AG10803 (cell line): ENCODE data around the gene PLEKHH2.
A peak's percentile ranks its signal among the peaks of the same experiment; 100 is the strongest.
"Not testable (repeated sequence)": the region's sequence is repeated elsewhere in the genome, so short reads cannot be mapped to it uniquely, and the experiment has no call there.

Experiments
- DNase-seq: peaks from one replicate; pipeline ENCODE4 v3.0.0; 2010; ENCODE audit warnings: low read depth
- H3K4me3 ChIP-seq: 2 replicates; pipeline ENCODE4 v1.5.1; 2011; ENCODE audit warnings: mild to moderate bottlenecking, low read length, control low read depth
- TF ChIP-seq, protein P1 (sequence below): conservative IDR thresholded peaks from 2 replicates; pipeline ENCODE4 v1.5.1; 2011; ENCODE audit warnings: mild to moderate bottlenecking, low read length, control low read depth, inconsistent platforms

Gene PLEKHH2

DNA sequence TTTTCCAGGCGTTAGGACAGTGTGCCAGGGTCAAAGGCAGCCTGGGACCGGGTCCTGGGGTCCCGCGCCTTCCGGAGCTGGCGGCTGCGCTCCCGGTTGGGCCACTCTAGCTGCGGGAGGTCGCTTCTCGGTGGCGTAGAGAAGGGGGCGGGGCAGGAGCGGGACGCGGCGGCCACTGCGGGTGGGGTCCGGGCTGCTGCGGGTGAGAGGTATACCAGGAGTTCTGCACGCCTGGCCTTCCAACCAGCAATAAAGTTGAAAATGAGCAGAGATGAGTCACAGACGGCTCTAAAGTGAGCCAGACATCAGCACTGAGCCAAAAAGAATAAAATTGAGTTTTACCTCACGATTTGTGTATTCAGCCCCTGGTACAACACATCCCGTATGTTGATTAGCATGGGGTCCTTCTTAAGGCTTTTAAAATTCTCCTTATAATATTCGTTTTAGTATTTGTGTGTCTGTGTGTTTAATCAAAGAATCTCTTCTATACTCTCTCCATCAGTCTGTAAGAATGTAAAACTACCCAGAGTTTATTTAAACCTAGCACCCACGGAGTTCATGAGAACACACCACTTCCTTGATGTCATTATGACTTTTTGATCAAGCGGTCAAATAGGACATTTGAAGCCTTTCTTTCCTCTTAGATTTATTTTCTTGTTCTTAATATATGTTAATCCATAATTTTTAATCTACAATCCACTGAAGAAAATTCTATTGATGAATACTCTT, 39.4 kb downstream of the PLEKHH2 start, which contains the start of gene C1GALT1C1L:
Gene C1GALT1C1L (minus strand): TSS at position 108 of the 729 bp plus-strand sequence. CDS start 107 bp downstream, at position 1.
- peak; percentile 49 for DNase-seq
- peak within 1 kb of the TSS; percentile 67 for H3K4me3 ChIP-seq

GRCh38 chr2:43677783-43678182, 40.7 kb downstream of the PLEKHH2 start:
- not testable (repeated sequence) for H3K4me3 ChIP-seq, DNase-seq

More for the DNA sequence above, 39.4 kb downstream of the PLEKHH2 start, which contains the start of gene C1GALT1C1L:
- TF ChIP-seq, protein P1, sequence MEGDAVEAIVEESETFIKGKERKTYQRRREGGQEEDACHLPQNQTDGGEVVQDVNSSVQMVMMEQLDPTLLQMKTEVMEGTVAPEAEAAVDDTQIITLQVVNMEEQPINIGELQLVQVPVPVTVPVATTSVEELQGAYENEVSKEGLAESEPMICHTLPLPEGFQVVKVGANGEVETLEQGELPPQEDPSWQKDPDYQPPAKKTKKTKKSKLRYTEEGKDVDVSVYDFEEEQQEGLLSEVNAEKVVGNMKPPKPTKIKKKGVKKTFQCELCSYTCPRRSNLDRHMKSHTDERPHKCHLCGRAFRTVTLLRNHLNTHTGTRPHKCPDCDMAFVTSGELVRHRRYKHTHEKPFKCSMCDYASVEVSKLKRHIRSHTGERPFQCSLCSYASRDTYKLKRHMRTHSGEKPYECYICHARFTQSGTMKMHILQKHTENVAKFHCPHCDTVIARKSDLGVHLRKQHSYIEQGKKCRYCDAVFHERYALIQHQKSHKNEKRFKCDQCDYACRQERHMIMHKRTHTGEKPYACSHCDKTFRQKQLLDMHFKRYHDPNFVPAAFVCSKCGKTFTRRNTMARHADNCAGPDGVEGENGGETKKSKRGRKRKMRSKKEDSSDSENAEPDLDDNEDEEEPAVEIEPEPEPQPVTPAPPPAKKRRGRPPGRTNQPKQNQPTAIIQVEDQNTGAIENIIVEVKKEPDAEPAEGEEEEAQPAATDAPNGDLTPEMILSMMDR = no peak

DNA sequence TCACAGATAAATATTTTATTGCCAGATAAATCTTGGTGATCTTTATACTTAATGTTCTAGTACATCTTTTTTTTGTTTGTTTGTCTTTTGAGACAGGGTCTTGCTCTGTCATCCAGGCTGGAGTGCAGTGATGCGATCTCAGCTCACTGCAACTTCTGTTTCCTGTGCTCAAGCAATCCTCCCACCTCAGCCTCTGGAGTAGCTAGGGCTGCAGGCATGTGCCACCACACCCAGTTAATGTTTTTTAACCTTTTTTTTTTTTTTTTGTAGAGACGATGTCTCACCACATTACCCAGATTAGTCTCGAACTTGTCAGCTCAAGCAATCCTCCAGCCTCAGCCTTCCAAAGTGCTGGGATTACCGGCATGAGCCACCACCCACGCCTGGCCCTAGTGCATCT, 48.3 kb downstream of the PLEKHH2 start:
- TF ChIP-seq, protein P1 = no peak
- no peak overlapping the region for H3K4me3 ChIP-seq
- DNase-seq = no peak

- DNase-seq = no peak
- no peak overlapping the region for H3K4me3 ChIP-seq
- TF ChIP-seq, protein P1 = no peak
Measured at GRCh38 chr2:43689999-43690398, 52.9 kb downstream of the PLEKHH2 start.

- H3K4me3 ChIP-seq = no peak overlapping the region
- TF ChIP-seq, protein P1 = no peak
Measured at GRCh38 chr2:43692428-43692994, 55.5 kb downstream of the PLEKHH2 start.

DNA sequence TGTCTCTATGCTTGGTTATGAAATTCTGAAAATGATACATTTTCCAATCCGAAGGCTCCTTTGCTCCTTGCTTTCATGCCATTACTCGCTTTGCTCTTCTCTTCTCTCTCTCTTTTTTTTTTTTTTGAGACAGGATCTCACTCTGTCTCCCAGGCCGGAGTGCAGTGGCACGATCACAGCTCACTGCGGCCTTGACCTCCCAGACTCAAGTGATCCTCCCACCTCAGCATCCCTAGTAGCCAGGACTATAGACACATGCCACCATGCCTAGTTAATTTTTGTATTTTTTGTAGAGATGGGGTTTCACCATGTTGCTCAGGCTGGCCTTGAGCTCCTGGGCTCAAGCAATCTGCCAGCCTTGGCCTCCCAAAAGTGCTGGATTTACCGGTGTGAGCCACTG, 61.1 kb downstream of the PLEKHH2 start:
- not testable (repeated sequence) for H3K4me3 ChIP-seq, DNase-seq

More at GRCh38 chr2:43692428-43692994, 55.5 kb downstream of the PLEKHH2 start:
- no peak for DNase-seq

GRCh38 chr2:43699761-43700160, 62.7 kb downstream of the PLEKHH2 start:
- DNase-seq = no peak
- H3K4me3 ChIP-seq = no peak overlapping the region
- TF ChIP-seq, protein P1 = no peak

DNA sequence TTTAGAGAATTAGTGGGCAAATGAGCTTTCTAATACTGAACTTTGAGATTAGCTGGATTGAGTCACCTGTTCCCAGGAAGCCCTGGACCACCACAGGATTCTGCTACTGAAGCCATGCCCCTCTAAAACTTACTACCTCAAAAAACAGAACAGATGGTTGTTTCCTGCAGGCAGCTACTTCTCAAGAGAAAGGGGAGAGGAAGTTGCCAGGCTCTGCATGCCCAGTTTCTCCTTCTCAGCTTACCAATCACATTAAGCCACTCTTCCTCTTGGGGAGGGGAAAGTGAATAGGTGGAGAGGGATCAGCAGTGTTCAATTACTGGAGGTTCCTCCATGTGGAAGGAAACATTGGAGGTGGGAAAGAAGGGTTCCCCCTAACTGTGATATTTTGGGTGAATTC, 64.1 kb downstream of the PLEKHH2 start:
- no peak overlapping the region for H3K4me3 ChIP-seq
- TF ChIP-seq, protein P1 = no peak
- DNase-seq = no peak
